Medulla oblongata (tissue), 1 donor: ENCODE data around the gene GRIP1.

Experiments
- DNase-seq: peaks from one replicate; pipeline ENCODE4 v3.0.0-alpha.2; 2015; ENCODE audit errors: extremely low spot score

The GRIP1 gene

GRCh38 chr12:66693901-66694513, 15.1 kb upstream of the GRIP1 start:
- peak; percentile 89 for DNase-seq

GRCh38 chr12:66692986-66693385, 14.1 kb upstream of the GRIP1 start:
- no peak for DNase-seq

GRCh38 chr12:66692170-66692569, 13.3 kb upstream of the GRIP1 start:
- DNase-seq = peak; percentile 41

- peak; percentile 53 for DNase-seq
Measured at GRCh38 chr12:66688846-66689439, 10.1 kb upstream of the GRIP1 start.

- DNase-seq = no peak
Measured at GRCh38 chr12:66684222-66684621, 5.3 kb upstream of the GRIP1 start.

- DNase-seq = no peak
Measured at GRCh38 chr12:66683822-66684221, 4.9 kb upstream of the GRIP1 start.

- DNase-seq = no peak
Measured at GRCh38 chr12:66683073-66683472, 4.2 kb upstream of the GRIP1 start.

GRCh38 chr12:66679461-66680084, 697 bp upstream of the GRIP1 start:
- DNase-seq = no peak

GRCh38 chr12:66676241-66676640, 2.6 kb downstream of the GRIP1 start:
- no peak for DNase-seq

- DNase-seq = no peak
Measured at GRCh38 chr12:66674495-66675122, 4.3 kb downstream of the GRIP1 start.

GRCh38 chr12:66669541-66669940, 9.3 kb downstream of the GRIP1 start:
- DNase-seq = no peak

GRCh38 chr12:66668311-66668710, 10.6 kb downstream of the GRIP1 start:
- DNase-seq = peak; percentile 34

- no peak for DNase-seq
Measured at GRCh38 chr12:66667906-66668305, 11.0 kb downstream of the GRIP1 start.

GRCh38 chr12:66666481-66666880, 12.4 kb downstream of the GRIP1 start:
- DNase-seq = no peak

- DNase-seq = no peak
Measured at GRCh38 chr12:66665435-66665985, 13.4 kb downstream of the GRIP1 start.

- DNase-seq = no peak
Measured at GRCh38 chr12:66664076-66664475, 14.8 kb downstream of the GRIP1 start.

GRCh38 chr12:66663611-66664010, 15.3 kb downstream of the GRIP1 start:
- no peak for DNase-seq

- DNase-seq = no peak
Measured at GRCh38 chr12:66662729-66663128, 16.1 kb downstream of the GRIP1 start.

GRCh38 chr12:66662179-66662578, 16.7 kb downstream of the GRIP1 start:
- no peak for DNase-seq

GRCh38 chr12:66661357-66661756, 17.5 kb downstream of the GRIP1 start:
- DNase-seq = no peak

GRCh38 chr12:66653796-66654195, 25.1 kb downstream of the GRIP1 start:
- DNase-seq = no peak

- DNase-seq = no peak
Measured at GRCh38 chr12:66648033-66648735, 30.7 kb downstream of the GRIP1 start.
